Measurements from ENCODE around the gene USP48. TPM values are rescaled to one million over a fixed set of nuclear protein-coding genes. Genes with fewer than 3 reads are reported as not detected.

The USP48 gene
- total RNA-seq, 1 experiment from 2014 or later = 29.5 TPM

DNA sequence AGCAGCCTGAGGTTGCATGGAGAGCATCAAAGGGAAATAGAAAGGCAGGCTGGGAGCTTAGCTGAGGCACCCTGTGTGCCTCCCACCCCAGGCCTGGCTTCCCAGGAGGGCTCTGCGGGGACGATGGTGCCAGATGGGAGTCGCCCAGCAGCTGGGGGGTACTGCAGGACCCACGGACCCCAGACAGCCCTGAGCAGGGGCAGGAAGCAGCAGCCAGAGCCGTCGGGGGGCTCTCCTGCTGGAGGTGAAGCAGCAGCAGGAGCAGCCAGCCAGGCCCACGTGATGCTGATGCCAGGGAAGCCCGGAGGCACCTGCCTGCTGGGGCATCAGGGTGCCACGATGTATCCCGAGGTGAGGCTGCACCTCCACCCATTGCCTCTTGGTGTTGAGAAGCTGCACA, 134.2 kb downstream of the USP48 start:
- no peak for DNase-seq (ENCODE audit: low spot score)
- in situ Hi-C loops (cut with HindIII; ENCODE audit: low sequenced_read_pairs) = no loop called here

DNA sequence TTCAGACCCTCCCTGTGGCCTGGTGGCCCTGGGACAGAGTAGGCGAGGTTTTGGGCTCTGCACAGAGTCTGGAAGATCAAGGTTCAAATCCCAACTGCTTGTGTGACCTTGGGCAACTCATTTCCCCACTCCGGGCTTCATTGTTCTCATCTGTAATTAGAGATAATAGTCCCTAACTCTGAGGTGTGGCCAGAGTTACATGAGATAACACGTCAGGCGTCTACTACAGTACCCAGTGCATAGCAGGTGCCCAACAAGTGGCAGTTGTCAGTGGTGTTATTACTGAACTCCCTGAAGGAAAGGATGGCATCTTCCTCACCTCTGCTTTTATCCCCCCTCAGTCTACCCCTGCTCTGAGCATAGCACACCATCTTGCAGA, 134.6 kb downstream of the USP48 start:
- in situ Hi-C loops (cut with HindIII; ENCODE audit: low sequenced_read_pairs) = no loop called here

DNA sequence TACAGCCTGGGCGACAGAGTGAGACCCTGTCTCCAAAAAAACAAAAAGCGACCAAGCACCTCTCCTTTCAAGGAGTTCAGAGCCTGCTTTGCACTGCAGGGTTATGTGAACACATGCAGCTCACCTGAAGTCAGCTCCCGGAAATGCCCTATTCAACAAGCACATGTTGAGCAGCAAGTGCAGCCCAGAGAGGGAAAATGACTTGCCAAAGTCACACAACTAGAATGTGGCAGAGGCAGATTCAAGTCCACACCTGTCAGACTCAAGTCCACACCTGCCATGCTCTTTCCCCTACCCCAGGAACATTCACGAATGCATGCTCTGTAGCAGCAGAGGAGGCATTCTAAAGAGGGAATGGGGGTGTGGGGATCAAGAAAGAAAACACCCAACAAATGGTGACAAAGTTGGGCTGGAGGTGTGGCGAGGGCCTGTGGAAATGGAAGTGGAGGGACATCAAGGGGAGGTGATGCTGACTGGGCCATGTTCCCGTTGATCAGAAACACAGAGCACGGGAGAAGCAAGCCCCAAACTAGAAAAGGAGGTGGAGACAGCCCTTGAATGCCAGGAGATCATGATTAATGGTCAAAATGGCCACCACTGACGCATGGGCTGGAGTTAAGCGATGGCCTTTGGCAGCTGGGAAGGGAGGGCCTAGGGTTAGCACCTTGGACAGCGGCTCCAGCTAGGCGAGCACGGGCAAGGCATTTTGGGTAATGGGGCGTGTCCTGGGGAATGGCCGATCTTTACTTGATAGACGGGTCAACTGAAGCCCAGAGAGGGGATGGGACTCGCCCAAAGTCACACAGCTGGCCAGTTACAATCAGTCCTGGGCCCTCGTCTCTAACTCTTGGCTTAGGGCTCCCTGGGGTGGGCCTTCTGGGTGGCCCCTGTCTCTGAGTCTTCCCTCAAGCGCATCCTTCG, 135.3 kb downstream of the USP48 start:
- in situ Hi-C loops (cut with HindIII; ENCODE audit: low sequenced_read_pairs) = no loop called here
- DNase-seq (ENCODE audit: low spot score) = no peak

More for the DNA sequence above, 134.6 kb downstream of the USP48 start:
- DNase-seq (ENCODE audit: low spot score) = no peak

- no peak for DNase-seq (ENCODE audit: low spot score)
- in situ Hi-C loops (cut with HindIII; ENCODE audit: low sequenced_read_pairs) = no loop called here
These were observed 137.4 kb downstream of the USP48 start for GRCh38 chr1:21645550-21645949.

GRCh38 chr1:21644906-21645305, 138.0 kb downstream of the USP48 start:
- in situ Hi-C loops (cut with HindIII; ENCODE audit: low sequenced_read_pairs) = no loop called here
- DNase-seq (ENCODE audit: low spot score) = no peak

GRCh38 chr1:21644348-21644747, 138.6 kb downstream of the USP48 start:
- in situ Hi-C loops (cut with HindIII; ENCODE audit: low sequenced_read_pairs) = no loop called here
- DNase-seq (ENCODE audit: low spot score) = no peak

GRCh38 chr1:21643624-21644023, 139.3 kb downstream of the USP48 start:
- in situ Hi-C loops (cut with HindIII; ENCODE audit: low sequenced_read_pairs) = no loop called here
- no peak for DNase-seq (ENCODE audit: low spot score)

DNA sequence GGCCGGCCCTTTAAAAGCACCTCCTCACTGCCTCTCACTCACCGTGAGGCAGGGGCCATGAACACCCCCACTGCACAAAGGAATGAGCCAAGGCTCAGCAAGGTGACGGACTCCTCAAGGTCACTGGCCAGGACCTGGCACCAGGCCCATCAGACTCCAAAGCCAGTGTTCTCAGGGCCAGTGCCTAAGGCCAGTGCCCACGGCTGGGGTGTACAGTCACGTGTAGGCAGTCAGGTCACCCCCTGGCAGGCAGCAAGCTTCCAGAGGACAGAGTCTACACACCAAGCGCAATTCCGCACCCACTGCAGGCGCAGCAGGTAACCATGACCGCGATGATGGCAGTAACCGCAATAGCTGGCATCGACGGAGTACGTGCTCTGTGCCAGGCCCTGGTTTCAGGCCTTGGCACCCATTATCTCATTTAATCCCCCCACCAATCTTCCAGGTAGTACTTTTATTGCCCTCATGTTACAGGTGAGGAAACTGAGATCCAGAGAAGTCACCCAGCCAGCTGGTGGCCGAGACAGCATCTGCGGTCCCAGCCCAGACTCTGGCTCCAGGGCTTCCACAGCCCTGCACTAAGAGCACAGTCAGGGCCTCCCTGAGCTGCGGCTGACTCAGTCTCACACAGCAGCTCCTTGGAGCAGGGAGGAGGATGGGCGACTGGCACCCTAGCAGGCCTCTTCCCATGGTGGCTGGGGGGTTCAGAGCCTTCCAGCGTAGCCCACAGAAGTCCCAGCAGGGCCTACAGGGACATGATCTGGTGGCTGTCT, 140.8 kb downstream of the USP48 start:
- in situ Hi-C loops (cut with HindIII; ENCODE audit: low sequenced_read_pairs) = no loop called here
- no peak for DNase-seq (ENCODE audit: low spot score)

GRCh38 chr1:21641537-21641936, 141.4 kb downstream of the USP48 start:
- no peak for DNase-seq (ENCODE audit: low spot score)
- in situ Hi-C loops (cut with HindIII; ENCODE audit: low sequenced_read_pairs) = no loop called here

- no peak for DNase-seq (ENCODE audit: low spot score)
- in situ Hi-C loops (cut with HindIII; ENCODE audit: low sequenced_read_pairs) = no loop called here
These were observed 141.9 kb downstream of the USP48 start for GRCh38 chr1:21641076-21641475.

DNA sequence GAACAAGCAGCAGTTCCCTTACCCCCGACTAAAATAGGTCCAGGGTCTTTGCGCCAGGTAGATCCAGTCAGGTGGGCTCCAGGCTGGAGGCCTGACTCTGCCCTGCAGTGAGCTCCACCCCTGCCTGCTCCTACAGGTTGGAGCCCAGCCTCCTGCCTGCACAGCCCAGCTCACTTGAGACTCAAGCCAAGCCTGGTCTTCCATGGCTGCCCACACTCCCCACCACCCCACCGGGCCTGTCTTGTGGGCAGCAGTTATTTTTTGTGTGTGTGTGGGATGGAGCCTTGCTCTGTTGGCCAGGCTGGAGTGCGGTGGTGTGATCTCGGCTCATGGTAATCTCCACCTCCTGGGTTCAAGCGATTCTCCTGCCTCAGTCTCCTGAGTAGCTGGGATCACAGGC, 142.3 kb downstream of the USP48 start:
- in situ Hi-C loops (cut with HindIII; ENCODE audit: low sequenced_read_pairs) = no loop called here
- DNase-seq (ENCODE audit: low spot score) = no peak

GRCh38 chr1:21639594-21640041, 143.3 kb downstream of the USP48 start:
- no peak for DNase-seq (ENCODE audit: low spot score)
- in situ Hi-C loops (cut with HindIII; ENCODE audit: low sequenced_read_pairs) = no loop called here

- DNase-seq (ENCODE audit: low spot score) = no peak
- in situ Hi-C loops (cut with HindIII; ENCODE audit: low sequenced_read_pairs) = no loop called here
These were observed 144.2 kb downstream of the USP48 start for GRCh38 chr1:21638531-21639341.

DNA sequence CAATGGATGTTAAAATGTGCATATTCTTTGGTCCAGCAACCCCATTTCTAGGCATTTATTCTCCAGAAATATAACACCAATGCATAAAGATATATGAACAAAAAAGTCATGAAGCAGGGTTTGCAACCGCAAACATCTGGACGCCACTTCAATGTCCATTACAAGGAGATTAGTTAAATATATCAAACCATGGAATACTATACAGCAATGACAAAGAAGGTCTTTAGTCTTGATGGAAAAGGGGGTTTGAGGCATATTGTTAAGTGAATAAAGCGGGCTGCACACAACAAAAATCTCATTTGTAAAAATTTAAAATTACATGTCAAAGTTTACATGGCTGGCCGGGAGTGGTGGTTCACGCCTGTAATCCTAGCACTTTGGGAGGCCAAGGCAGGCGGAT, 145.4 kb downstream of the USP48 start:
- in situ Hi-C loops (cut with HindIII; ENCODE audit: low sequenced_read_pairs) = no loop called here
- no peak for DNase-seq (ENCODE audit: low spot score)

- in situ Hi-C loops (cut with HindIII; ENCODE audit: low sequenced_read_pairs) = no loop called here
These were observed 146.9 kb downstream of the USP48 start for GRCh38 chr1:21636029-21636428.

GRCh38 chr1:21634806-21635535, 148.0 kb downstream of the USP48 start:
- no peak for DNase-seq (ENCODE audit: low spot score)
- in situ Hi-C loops (cut with HindIII; ENCODE audit: low sequenced_read_pairs) = no loop called here

More at GRCh38 chr1:21636029-21636428, 146.9 kb downstream of the USP48 start:
- no peak for DNase-seq (ENCODE audit: low spot score)

DNA sequence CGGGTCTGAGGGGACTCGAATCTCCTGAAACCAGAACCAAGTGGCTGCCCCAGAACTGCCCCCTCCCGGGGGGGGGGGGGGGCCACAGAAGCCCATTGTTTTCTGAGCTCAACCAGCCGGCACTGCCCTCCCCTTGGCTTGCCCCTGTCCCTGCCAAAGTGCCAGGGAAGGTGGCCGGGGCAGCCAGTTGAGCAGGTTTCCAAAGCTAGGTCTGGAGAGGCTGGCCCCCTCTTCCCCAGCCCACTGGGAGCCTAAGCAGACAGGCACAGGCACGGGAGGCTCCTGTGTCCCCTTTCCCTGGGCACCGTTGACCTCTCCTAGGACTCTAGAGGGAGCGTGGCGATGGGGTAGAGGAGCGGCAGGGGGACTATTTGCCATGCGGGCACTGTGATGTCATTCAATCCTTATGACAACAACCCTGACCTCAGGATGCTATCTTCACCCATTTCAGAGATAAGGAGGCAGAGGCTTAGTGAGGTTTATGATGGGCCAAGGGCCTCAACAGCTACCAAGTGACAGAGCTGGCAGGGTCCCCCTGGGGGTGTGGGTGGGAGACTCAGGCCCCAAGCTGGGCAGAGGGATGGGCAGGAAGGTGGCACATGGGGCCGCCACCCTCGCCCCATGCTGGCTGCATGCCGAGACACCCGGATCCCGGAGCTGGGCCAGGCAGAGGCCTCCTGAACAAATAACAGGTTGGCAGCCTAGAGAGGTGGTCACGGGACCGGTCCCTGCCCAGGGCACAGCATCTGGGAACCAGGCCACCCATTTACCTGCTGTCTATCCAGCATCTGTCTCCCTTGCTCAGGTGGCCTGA, 148.8 kb downstream of the USP48 start:
- DNase-seq (ENCODE audit: low spot score) = no peak
- in situ Hi-C loops (cut with HindIII; ENCODE audit: low sequenced_read_pairs) = no loop called here

DNA sequence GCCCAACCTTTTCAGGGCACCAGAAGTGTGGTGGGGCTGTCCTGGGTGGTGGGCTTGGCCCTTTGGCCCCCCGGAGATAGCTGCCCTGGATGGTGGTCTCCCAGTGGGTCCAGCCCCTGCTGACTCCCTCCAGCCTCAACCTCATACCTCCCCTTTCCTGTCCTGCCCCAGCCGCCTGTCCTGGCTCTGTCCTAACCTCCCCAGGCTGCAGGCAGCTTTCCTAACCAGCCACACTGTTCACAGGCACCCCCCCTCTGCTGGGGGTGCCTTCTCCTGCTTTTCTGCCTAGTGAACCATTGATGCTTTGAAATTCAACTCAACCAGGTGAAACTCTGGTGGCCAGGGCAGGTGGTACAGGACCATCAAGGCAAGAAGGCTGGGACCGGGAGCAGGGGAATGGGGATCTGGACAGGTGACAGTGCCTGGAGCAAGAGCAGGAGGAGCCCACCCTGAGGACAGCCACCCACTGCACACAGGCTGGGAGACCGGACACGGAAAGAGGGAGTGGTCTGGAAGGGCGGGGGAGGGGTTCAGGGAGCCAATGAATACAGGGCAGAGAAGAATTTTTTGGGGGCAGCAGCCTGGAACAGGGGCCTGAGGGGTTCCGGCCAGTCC, 149.7 kb downstream of the USP48 start:
- in situ Hi-C loops (cut with HindIII; ENCODE audit: low sequenced_read_pairs) = no loop called here
- no peak for DNase-seq (ENCODE audit: low spot score)
